ENCODE measurements around the gene EDNRA.

EDNRA gene

GRCh38 chr4:147482281-147482680, 1.4 kb downstream of the EDNRA start:
- peak overlapping the region; percentile 58 for H3K4me3 ChIP-seq (replicated peaks; ENCODE audit: low read depth, low read length)
- no peak for TF ChIP-seq CTCF (IDR thresholded peaks at IDR 0.05; ENCODE audit: low read length, missing control alignments)
- DNase-seq (ENCODE audit: low read depth), result no peak

GRCh38 chr4:147485167-147485566, 4.3 kb downstream of the EDNRA start:
- H3K4me3 ChIP-seq (replicated peaks; ENCODE audit: low read depth, low read length), result no peak overlapping the region
- TF ChIP-seq CTCF (IDR thresholded peaks at IDR 0.05; ENCODE audit: low read length, missing control alignments), result no peak
- no peak for DNase-seq (ENCODE audit: low read depth)

GRCh38 chr4:147487616-147488015, 6.7 kb downstream of the EDNRA start:
- no peak overlapping the region for H3K4me3 ChIP-seq (replicated peaks; ENCODE audit: low read depth, low read length)
- no peak for DNase-seq (ENCODE audit: low read depth)
- no peak for TF ChIP-seq CTCF (IDR thresholded peaks at IDR 0.05; ENCODE audit: low read length, missing control alignments)

DNA sequence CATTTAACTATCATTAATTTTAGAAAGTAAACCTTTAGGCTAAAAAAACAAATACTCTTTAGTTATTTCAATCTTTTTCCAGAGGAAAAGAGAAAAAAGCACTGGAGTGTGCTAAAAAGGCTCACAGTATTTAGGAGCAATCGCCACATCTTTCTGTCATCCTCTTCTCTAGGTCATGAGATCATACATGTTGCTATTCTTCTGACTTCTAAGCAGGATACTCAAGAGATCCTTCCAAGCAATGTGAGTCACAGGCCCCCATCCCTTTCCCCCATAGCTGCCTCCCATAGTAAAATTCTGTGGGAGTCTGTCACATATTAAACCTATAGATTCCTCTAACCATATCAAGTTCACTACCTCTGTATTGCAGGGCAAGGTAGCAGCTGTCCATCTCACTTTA, 7.7 kb downstream of the EDNRA start:
- TF ChIP-seq CTCF (IDR thresholded peaks at IDR 0.05; ENCODE audit: low read length, missing control alignments), result no peak
- no peak for DNase-seq (ENCODE audit: low read depth)
- no peak overlapping the region for H3K4me3 ChIP-seq (replicated peaks; ENCODE audit: low read depth, low read length)

DNA sequence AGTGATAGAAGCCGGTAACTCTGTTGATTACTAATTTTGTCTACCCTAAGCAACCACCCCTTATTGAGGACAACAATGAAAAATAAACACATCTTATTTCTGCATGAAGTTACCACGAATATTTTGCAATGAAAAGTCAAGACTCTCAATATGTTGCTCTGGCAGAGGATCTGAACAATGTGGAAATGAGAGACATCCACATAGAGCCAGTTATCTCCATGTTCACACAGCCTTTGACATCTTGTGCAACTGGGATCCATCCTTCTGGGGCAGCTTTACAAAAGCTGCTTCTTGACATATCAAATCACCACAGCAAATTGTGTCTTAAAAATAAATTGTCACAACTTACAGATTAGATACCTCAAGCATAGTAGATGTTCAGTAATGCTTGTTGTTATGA, 10.2 kb downstream of the EDNRA start:
- no peak overlapping the region for H3K4me3 ChIP-seq (replicated peaks; ENCODE audit: low read depth, low read length)
- DNase-seq (ENCODE audit: low read depth), result peak; percentile 56
- TF ChIP-seq CTCF (IDR thresholded peaks at IDR 0.05; ENCODE audit: low read length, missing control alignments), result no peak

GRCh38 chr4:147492306-147492705, 11.4 kb downstream of the EDNRA start:
- no peak overlapping the region for H3K4me3 ChIP-seq (replicated peaks; ENCODE audit: low read depth, low read length)
- TF ChIP-seq CTCF (IDR thresholded peaks at IDR 0.05; ENCODE audit: low read length, missing control alignments), result no peak
- peak; percentile 40 for DNase-seq (ENCODE audit: low read depth)

- no peak overlapping the region for H3K4me3 ChIP-seq (replicated peaks; ENCODE audit: low read depth, low read length)
- no peak for TF ChIP-seq CTCF (IDR thresholded peaks at IDR 0.05; ENCODE audit: low read length, missing control alignments)
- peak; percentile 94 for DNase-seq (ENCODE audit: low read depth)
These were observed 11.9 kb downstream of the EDNRA start for GRCh38 chr4:147492761-147493160.
